ENCODE data around the gene CADM2. TPM values are rescaled to one million over a fixed set of nuclear protein-coding genes. Genes with fewer than 3 reads are reported as not detected.
A peak's percentile ranks its signal among the peaks of the same experiment; 100 is the strongest.

CADM2 gene
- polyA plus RNA-seq, 1 donor from 2014 or later: 4.5 TPM

DNA sequence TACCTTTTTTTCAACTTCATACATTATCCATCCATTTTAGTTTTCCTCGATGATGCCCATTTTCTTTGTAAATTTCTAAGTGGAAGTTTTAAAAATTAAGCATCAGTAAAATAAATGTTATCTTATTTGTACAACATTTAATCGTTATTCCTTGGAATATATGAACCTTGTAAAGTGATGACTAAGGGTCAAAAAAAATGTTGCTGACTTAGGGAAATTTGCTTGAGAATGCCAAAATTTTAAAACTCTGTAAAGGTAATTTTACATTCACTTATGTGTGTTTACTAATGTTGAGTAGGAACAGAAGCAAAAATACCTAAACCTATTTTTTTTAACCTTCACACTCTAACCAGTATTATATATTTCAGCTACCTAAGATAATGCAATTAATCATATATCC lies 1115.0 kb downstream of the CADM2 start:
- no peak for TF ChIP-seq SMC3 (conservative IDR thresholded peaks at IDR 0.05; ENCODE audit: poor library complexity)
- TF ChIP-seq, protein P1, sequence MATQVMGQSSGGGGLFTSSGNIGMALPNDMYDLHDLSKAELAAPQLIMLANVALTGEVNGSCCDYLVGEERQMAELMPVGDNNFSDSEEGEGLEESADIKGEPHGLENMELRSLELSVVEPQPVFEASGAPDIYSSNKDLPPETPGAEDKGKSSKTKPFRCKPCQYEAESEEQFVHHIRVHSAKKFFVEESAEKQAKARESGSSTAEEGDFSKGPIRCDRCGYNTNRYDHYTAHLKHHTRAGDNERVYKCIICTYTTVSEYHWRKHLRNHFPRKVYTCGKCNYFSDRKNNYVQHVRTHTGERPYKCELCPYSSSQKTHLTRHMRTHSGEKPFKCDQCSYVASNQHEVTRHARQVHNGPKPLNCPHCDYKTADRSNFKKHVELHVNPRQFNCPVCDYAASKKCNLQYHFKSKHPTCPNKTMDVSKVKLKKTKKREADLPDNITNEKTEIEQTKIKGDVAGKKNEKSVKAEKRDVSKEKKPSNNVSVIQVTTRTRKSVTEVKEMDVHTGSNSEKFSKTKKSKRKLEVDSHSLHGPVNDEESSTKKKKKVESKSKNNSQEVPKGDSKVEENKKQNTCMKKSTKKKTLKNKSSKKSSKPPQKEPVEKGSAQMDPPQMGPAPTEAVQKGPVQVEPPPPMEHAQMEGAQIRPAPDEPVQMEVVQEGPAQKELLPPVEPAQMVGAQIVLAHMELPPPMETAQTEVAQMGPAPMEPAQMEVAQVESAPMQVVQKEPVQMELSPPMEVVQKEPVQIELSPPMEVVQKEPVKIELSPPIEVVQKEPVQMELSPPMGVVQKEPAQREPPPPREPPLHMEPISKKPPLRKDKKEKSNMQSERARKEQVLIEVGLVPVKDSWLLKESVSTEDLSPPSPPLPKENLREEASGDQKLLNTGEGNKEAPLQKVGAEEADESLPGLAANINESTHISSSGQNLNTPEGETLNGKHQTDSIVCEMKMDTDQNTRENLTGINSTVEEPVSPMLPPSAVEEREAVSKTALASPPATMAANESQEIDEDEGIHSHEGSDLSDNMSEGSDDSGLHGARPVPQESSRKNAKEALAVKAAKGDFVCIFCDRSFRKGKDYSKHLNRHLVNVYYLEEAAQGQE (IDR thresholded peaks at IDR 0.05; ENCODE audit: borderline replicate concordance): no peak
- no peak for TF ChIP-seq EP300 (conservative IDR thresholded peaks at IDR 0.05; ENCODE audit: poor library complexity, severe bottlenecking)
- no peak for TF ChIP-seq EZH2 (IDR thresholded peaks at IDR 0.05; ENCODE audit: borderline replicate concordance, insufficient read depth, low read length, poor library complexity, severe bottlenecking)
- TF ChIP-seq, protein P2, sequence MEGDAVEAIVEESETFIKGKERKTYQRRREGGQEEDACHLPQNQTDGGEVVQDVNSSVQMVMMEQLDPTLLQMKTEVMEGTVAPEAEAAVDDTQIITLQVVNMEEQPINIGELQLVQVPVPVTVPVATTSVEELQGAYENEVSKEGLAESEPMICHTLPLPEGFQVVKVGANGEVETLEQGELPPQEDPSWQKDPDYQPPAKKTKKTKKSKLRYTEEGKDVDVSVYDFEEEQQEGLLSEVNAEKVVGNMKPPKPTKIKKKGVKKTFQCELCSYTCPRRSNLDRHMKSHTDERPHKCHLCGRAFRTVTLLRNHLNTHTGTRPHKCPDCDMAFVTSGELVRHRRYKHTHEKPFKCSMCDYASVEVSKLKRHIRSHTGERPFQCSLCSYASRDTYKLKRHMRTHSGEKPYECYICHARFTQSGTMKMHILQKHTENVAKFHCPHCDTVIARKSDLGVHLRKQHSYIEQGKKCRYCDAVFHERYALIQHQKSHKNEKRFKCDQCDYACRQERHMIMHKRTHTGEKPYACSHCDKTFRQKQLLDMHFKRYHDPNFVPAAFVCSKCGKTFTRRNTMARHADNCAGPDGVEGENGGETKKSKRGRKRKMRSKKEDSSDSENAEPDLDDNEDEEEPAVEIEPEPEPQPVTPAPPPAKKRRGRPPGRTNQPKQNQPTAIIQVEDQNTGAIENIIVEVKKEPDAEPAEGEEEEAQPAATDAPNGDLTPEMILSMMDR (IDR thresholded peaks at IDR 0.05; ENCODE audit: poor library complexity, severe bottlenecking): no peak
- no peak for TF ChIP-seq MXI1 (conservative IDR thresholded peaks at IDR 0.05; ENCODE audit: poor library complexity, severe bottlenecking)
- no peak for TF ChIP-seq TAF1 (IDR thresholded peaks at IDR 0.05; ENCODE audit: low read depth)
- no peak for TF ChIP-seq RAD21 (conservative IDR thresholded peaks at IDR 0.05)
- no peak for TF ChIP-seq POLR2AphosphoS5 (IDR thresholded peaks at IDR 0.05)
- Histone ChIP-seq H3K9me2 (ENCODE audit: insufficient read depth, low read length) (no peaks in the 10 kb centered on the region), H3K27ac (ENCODE audit: low read length) (no peak overlapping the region)

DNA sequence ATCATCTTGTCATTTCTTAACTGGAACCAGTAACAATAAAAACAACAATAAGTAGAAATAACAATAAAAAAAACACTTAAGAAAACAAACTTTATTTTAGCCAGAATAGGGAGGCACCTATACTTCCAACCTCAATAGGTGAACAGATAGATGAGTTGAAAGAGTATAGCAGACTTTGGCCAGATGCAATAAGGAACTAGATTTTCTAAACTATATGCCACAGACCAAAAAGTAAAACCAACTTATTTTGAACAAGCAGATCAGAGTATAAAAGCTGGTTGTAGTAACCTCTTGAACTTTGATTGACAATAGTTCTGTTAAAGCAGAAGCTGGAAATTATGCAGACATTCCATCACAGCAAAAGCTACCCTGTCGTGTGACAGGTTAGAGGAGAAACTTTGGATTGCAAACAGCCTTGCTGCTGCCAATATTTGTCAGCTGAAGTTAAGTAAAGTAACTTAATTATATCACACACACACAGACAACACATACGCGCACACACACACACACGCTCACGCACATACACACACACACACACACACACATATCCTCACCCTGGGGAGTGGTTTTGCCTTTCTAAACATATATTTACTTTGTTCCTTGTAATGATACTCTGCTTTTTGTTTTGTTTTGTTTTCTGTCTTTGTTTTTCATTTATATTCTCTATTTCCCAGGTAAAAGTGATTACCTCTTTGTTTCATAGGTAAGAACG lies 1128.5 kb downstream of the CADM2 start:
- Histone ChIP-seq H3K4me2 (ENCODE audit: low read length) (no peak overlapping the region), H3K27ac (ENCODE audit: low read length) (no peak overlapping the region), H3K36me3 (ENCODE audit: insufficient read depth, low read length) (no peaks in the 10 kb centered on the region), H3K4me3 (ENCODE audit: low read length) (no peak overlapping the region), H4K20me1 (ENCODE audit: insufficient read depth) (no peaks in the 10 kb centered on the region), H3F3A (ENCODE audit: insufficient read depth, low read length, poor library complexity, severe bottlenecking) (no peaks in the 10 kb centered on the region), H2AFZ (ENCODE audit: low read depth, low read length) (no peak overlapping the region), H3K9me2 (ENCODE audit: insufficient read depth, low read length) (no peaks in the 10 kb centered on the region), H3K27me3 (ENCODE audit: insufficient read depth, low read depth, low read length) (no peaks in the 10 kb centered on the region), H3K79me2 (replicated peaks; ENCODE audit: insufficient read depth, low read length) (no peaks in the 10 kb centered on the region), H3K9me3 (ENCODE audit: low read length) (no peaks in the 10 kb centered on the region), H3K9ac (ENCODE audit: low read length) (no peak overlapping the region)
- TF ChIP-seq, protein P1 (IDR thresholded peaks at IDR 0.05; ENCODE audit: borderline replicate concordance): no peak
- TF ChIP-seq, protein P2 (IDR thresholded peaks at IDR 0.05; ENCODE audit: poor library complexity, severe bottlenecking): no peak
- no peak for TF ChIP-seq SMC3 (conservative IDR thresholded peaks at IDR 0.05; ENCODE audit: poor library complexity)
- no peak for TF ChIP-seq EZH2 (IDR thresholded peaks at IDR 0.05; ENCODE audit: borderline replicate concordance, insufficient read depth, low read length, poor library complexity, severe bottlenecking)
- TF ChIP-seq EP300 (conservative IDR thresholded peaks at IDR 0.05; ENCODE audit: poor library complexity, severe bottlenecking): peak; percentile 81
- TF ChIP-seq TAF1 (IDR thresholded peaks at IDR 0.05; ENCODE audit: low read depth): no peak
- TF ChIP-seq POLR2AphosphoS5 (IDR thresholded peaks at IDR 0.05): peak; percentile 47
- no peak for TF ChIP-seq RAD21 (conservative IDR thresholded peaks at IDR 0.05)
- no peak for TF ChIP-seq MXI1 (conservative IDR thresholded peaks at IDR 0.05; ENCODE audit: poor library complexity, severe bottlenecking)

More for the DNA sequence above, 1115.0 kb downstream of the CADM2 start:
- Histone ChIP-seq H3K4me2 (ENCODE audit: low read length) (no peak overlapping the region), H3K4me3 (ENCODE audit: low read length) (no peak overlapping the region), H3K9ac (ENCODE audit: low read length) (no peak overlapping the region), H3K9me3 (ENCODE audit: low read length) (no peaks in the 10 kb centered on the region), H3K27me3 (ENCODE audit: insufficient read depth, low read depth, low read length) (no peaks in the 10 kb centered on the region), H3F3A (ENCODE audit: insufficient read depth, low read length, poor library complexity, severe bottlenecking) (no peaks in the 10 kb centered on the region), H3K36me3 (ENCODE audit: insufficient read depth, low read length) (no peaks in the 10 kb centered on the region), H3K79me2 (replicated peaks; ENCODE audit: insufficient read depth, low read length) (no peaks in the 10 kb centered on the region), H2AFZ (ENCODE audit: low read depth, low read length) (no peak overlapping the region), H4K20me1 (ENCODE audit: insufficient read depth) (no peaks in the 10 kb centered on the region)

All from neural cell (in vitro differentiated cells).